Uterus (tissue), 2 donors: ENCODE data around the gene ZBTB20.

Experiments used
- POLR2A ChIP-seq, 2 donors: fragments of 450-650 bp; IDR thresholded peaks; one replicate each; pipeline ENCODE4 v1.6.1; 2016; ENCODE audit warnings: antibody characterized with exemption in 2 of 2, mild to moderate bottlenecking in 1 of 2, moderate library complexity in 1 of 2
- TF ChIP-seq, protein P1 (sequence below), 4 experiments: fragments of 200-600 bp in 2 of 4; fragments of 450-650 bp in 2 of 4; sonication (generic) in 2 of 4; IDR thresholded peaks; one replicate each; pipeline ENCODE4 v1.5.1; 2016 to 2019; ENCODE audit warnings: antibody characterized with exemption in 4 of 4, mild to moderate bottlenecking in 2 of 4, moderate library complexity in 1 of 4

DNA sequence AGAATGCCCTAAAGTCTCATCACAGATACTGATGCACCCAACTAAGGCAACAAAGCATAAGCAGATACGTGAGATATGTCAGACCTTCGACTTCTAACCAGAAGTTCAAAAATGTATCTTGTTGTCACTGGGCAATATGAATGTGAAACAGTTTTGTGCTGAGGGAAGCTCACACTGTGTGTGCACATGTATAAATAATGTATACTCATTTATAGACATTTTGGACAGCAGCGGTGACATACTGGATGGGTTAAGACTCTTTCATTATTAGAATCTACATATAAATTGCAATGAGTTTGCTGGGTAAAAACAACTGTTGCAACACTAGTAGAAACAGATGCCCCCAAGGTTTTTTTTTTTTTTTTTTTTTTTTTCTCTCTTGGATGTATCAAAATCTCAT lies 815.4 kb downstream of the ZBTB20 start:
- TF ChIP-seq, protein P1, sequence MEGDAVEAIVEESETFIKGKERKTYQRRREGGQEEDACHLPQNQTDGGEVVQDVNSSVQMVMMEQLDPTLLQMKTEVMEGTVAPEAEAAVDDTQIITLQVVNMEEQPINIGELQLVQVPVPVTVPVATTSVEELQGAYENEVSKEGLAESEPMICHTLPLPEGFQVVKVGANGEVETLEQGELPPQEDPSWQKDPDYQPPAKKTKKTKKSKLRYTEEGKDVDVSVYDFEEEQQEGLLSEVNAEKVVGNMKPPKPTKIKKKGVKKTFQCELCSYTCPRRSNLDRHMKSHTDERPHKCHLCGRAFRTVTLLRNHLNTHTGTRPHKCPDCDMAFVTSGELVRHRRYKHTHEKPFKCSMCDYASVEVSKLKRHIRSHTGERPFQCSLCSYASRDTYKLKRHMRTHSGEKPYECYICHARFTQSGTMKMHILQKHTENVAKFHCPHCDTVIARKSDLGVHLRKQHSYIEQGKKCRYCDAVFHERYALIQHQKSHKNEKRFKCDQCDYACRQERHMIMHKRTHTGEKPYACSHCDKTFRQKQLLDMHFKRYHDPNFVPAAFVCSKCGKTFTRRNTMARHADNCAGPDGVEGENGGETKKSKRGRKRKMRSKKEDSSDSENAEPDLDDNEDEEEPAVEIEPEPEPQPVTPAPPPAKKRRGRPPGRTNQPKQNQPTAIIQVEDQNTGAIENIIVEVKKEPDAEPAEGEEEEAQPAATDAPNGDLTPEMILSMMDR (IDR thresholded peaks at IDR 0.05), result no peak
- TF ChIP-seq POLR2A (IDR thresholded peaks at IDR 0.05), result no peak
